OCI-LY1 (cell line): ENCODE data around the gene FADS2.

Experiments used
- CTCF ChIP-seq: fragments of 200-600 bp; sonication (generic), shearing (Covaris generic); IDR thresholded peaks from 2 replicates; pipeline ENCODE4 v1.5.1; 2017; ENCODE audit warnings: mild to moderate bottlenecking, antibody characterized with exemption, low read length, moderate library complexity, mixed read lengths
- EZH2 ChIP-seq: fragments of 200-600 bp; sonication (generic), shearing (Covaris generic); IDR thresholded peaks from 2 replicates; pipeline ENCODE4 v1.8.0; 2017; ENCODE audit warnings: borderline replicate concordance, mixed run types, mild to moderate bottlenecking, antibody characterized with exemption, low read length, moderate library complexity, mixed read lengths

- no peak for TF ChIP-seq EZH2
- no peak for TF ChIP-seq CTCF
Observed at GRCh38 chr11:61887839-61888494, 59.9 kb downstream of the FADS2 start.
